Stimulated activated CD8-positive, alpha-beta memory T cell treated with anti-CD3 and anti-CD28 coated beads, Interleukin-15, amount 100 ng/mL, for 48 hours (primary cell): ENCODE results near the gene DGKB.

ENCODE experiments used
- DNase-seq, 2 donors: peaks; one replicate each; pipeline ENCODE4 v3.0.0-alpha.2; 2020; ENCODE audit warnings: low read depth in 2 of 2

DGKB gene

GRCh38 chr7:14209896-14210484 is 692.6 kb downstream of the DGKB start:
- DNase-seq: no peak

- no peak for DNase-seq
These were observed 694.8 kb downstream of the DGKB start for GRCh38 chr7:14207711-14208110.

GRCh38 chr7:14207138-14207537 is 695.4 kb downstream of the DGKB start:
- no peak for DNase-seq

- DNase-seq: no peak
These were observed 696.4 kb downstream of the DGKB start for GRCh38 chr7:14206121-14206520.

- no peak for DNase-seq
These were observed 701.2 kb downstream of the DGKB start for GRCh38 chr7:14201353-14201752.

- no peak for DNase-seq
These were observed 703.2 kb downstream of the DGKB start for GRCh38 chr7:14199336-14199735.

GRCh38 chr7:14197280-14197679 is 705.3 kb downstream of the DGKB start:
- no peak for DNase-seq

GRCh38 chr7:14196555-14196954 is 706.0 kb downstream of the DGKB start:
- DNase-seq: no peak

- DNase-seq: no peak
These were observed 706.7 kb downstream of the DGKB start for GRCh38 chr7:14195871-14196270.

GRCh38 chr7:14195079-14195478 is 707.5 kb downstream of the DGKB start:
- no peak for DNase-seq

GRCh38 chr7:14191686-14192098 is 710.9 kb downstream of the DGKB start:
- DNase-seq: no peak

- DNase-seq: no peak
These were observed 718.2 kb downstream of the DGKB start for GRCh38 chr7:14184292-14184864.

GRCh38 chr7:14179781-14180180 is 722.8 kb downstream of the DGKB start:
- DNase-seq: no peak

GRCh38 chr7:14177876-14178275 is 724.7 kb downstream of the DGKB start:
- DNase-seq: no peak

- no peak for DNase-seq
These were observed 731.7 kb downstream of the DGKB start for GRCh38 chr7:14170872-14171271.

- DNase-seq: no peak
These were observed 744.4 kb downstream of the DGKB start for GRCh38 chr7:14158111-14158510.

GRCh38 chr7:14156436-14156835 is 746.1 kb downstream of the DGKB start:
- DNase-seq: no peak

GRCh38 chr7:14148974-14149373 is 753.6 kb downstream of the DGKB start:
- DNase-seq: no peak

GRCh38 chr7:14147532-14147931 is 755.0 kb downstream of the DGKB start:
- DNase-seq: no peak

- no peak for DNase-seq
These were observed 758.0 kb downstream of the DGKB start for GRCh38 chr7:14144538-14144937.

GRCh38 chr7:14144109-14144508 is 758.4 kb downstream of the DGKB start:
- DNase-seq: no peak

- no peak for DNase-seq
These were observed 764.9 kb downstream of the DGKB start for GRCh38 chr7:14137676-14138075.

GRCh38 chr7:14133752-14134151 is 768.8 kb downstream of the DGKB start:
- DNase-seq: no peak

- DNase-seq: no peak
These were observed 776.6 kb downstream of the DGKB start for GRCh38 chr7:14125998-14126397.
